ENCODE results near the gene CRB1.

DNA sequence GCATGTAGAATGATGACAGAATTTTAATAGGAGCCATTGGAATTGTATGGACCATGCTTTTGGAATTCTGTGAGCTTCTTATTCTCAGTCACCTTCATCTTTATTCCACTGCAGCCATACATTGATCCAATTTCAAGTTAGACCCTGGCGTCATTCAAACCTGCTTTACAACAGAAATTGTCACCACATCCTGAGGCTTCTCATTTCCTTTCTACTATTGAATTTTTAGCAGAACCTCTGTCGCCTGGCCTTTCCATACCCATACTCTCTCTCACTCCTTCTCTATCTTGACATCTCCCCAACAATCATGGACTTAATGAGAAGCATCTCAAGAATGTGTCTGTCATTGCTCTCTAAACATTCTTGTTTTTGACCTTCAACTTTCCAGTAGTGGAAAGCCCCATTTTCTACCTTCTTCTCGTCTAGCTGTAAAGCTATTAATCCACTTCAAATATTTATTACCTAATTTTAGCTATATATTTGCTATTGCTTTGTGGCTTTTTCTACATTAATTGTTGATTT lies 74.1 kb downstream of the CRB1 start:
- TF ChIP-seq, protein P1, sequence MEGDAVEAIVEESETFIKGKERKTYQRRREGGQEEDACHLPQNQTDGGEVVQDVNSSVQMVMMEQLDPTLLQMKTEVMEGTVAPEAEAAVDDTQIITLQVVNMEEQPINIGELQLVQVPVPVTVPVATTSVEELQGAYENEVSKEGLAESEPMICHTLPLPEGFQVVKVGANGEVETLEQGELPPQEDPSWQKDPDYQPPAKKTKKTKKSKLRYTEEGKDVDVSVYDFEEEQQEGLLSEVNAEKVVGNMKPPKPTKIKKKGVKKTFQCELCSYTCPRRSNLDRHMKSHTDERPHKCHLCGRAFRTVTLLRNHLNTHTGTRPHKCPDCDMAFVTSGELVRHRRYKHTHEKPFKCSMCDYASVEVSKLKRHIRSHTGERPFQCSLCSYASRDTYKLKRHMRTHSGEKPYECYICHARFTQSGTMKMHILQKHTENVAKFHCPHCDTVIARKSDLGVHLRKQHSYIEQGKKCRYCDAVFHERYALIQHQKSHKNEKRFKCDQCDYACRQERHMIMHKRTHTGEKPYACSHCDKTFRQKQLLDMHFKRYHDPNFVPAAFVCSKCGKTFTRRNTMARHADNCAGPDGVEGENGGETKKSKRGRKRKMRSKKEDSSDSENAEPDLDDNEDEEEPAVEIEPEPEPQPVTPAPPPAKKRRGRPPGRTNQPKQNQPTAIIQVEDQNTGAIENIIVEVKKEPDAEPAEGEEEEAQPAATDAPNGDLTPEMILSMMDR (IDR thresholded peaks at IDR 0.05; ENCODE audit: low read length), result no peak
- TF ChIP-seq EZH2 (IDR thresholded peaks at IDR 0.05; ENCODE audit: borderline replicate concordance, low read length), result no peak

Measured in OCI-LY1 (cell line).